HepG2 (cell line): ENCODE data around the gene STOM. TPM values are rescaled to one million over a fixed set of nuclear protein-coding genes. Genes with fewer than 3 reads are reported as not detected.

Source experiments
- ATRX ChIP-seq: sonication (generic); formaldehyde crosslinking; IDR thresholded peaks from 2 replicates; pipeline ENCODE4 v1.4.0; 2020; ENCODE audit warnings: missing genetic modification reagents, borderline replicate concordance
- CREM ChIP-seq, 2 experiments: sonication (generic) in 1 of 2; formaldehyde crosslinking in 1 of 2; IDR thresholded peaks; 2 replicates each; pipeline versions ENCODE4 v1.4.0 to v1.6.1; 2016 to 2020; ENCODE audit warnings: antibody characterized with exemption in 1 of 2, mild to moderate bottlenecking in 1 of 2, missing genetic modification reagents in 1 of 2
- ELF4 ChIP-seq: sonication (generic); formaldehyde crosslinking; IDR thresholded peaks from 2 replicates; pipeline ENCODE4 v1.5.0; 2020; ENCODE audit warnings: missing genetic modification reagents, mild to moderate bottlenecking, moderate library complexity, borderline replicate concordance
- HDAC2 ChIP-seq: sonication (generic); formaldehyde crosslinking; IDR thresholded peaks from 2 replicates; pipeline ENCODE4 v1.4.0; 2020; ENCODE audit warnings: missing genetic modification reagents
- HMG20A ChIP-seq: IDR thresholded peaks from 2 replicates; pipeline ENCODE4 v1.6.1; 2016; ENCODE audit warnings: borderline replicate concordance
- KAT7 ChIP-seq: IDR thresholded peaks from 2 replicates; pipeline ENCODE4 v1.6.1; 2018; ENCODE audit warnings: borderline replicate concordance, missing compliant biosample characterization
- KLF15 ChIP-seq: sonication (generic); formaldehyde crosslinking; IDR thresholded peaks from 2 replicates; pipeline ENCODE4 v1.8.1; 2023; ENCODE audit warnings: borderline replicate concordance, mild to moderate bottlenecking, inconsistent platforms, missing genetic modification reagents, mixed read lengths
- KMT2B ChIP-seq: IDR thresholded peaks from 2 replicates; pipeline ENCODE4 v1.6.1; 2016; ENCODE audit warnings: missing genetic modification reagents, missing compliant biosample characterization
- MAZ ChIP-seq, 2 experiments: sonication (generic) in 1 of 2; formaldehyde crosslinking in 1 of 2; IDR thresholded peaks; 2 replicates each; pipeline versions ENCODE4 v1.5.0 to v1.6.1; 2012 to 2020; ENCODE audit warnings: low read depth in 2 of 2, mild to moderate bottlenecking in 2 of 2, borderline replicate concordance in 1 of 2, improper control_type of control experiment in 1 of 2, low read length in 1 of 2, missing genetic modification reagents in 1 of 2, moderate library complexity in 1 of 2
- NFE2L2 ChIP-seq: fragments of 150-350 bp; IDR thresholded peaks from 2 replicates; pipeline ENCODE4 v1.6.1; 2014; ENCODE audit warnings: low read length
- RFX5 ChIP-seq: IDR thresholded peaks from 2 replicates; pipeline ENCODE4 v1.6.1; 2011; ENCODE audit warnings: low read depth, low read length, improper control_type of control experiment
- RXRB ChIP-seq: IDR thresholded peaks from 2 replicates; pipeline ENCODE4 v1.6.1; 2016; ENCODE audit warnings: borderline replicate concordance, missing genetic modification reagents, missing compliant biosample characterization
- SRY ChIP-seq: sonication (generic); formaldehyde crosslinking; IDR thresholded peaks from 2 replicates; pipeline ENCODE4 v1.8.0; 2022; ENCODE audit warnings: mild to moderate bottlenecking, missing genetic modification reagents
- THAP9 ChIP-seq: sonication (generic); formaldehyde crosslinking; IDR thresholded peaks from 2 replicates; pipeline ENCODE4; 2020; ENCODE audit warnings: missing genetic modification reagents, mild to moderate bottlenecking, borderline replicate concordance
- ZBTB10 ChIP-seq: sonication (generic); formaldehyde crosslinking; IDR thresholded peaks from 2 replicates; pipeline ENCODE4 v1.4.0; 2020; ENCODE audit warnings: missing genetic modification reagents, borderline replicate concordance
- ZFAT ChIP-seq: sonication (generic); formaldehyde crosslinking; conservative IDR thresholded peaks from 2 replicates; pipeline ENCODE4 v1.8.1; 2023; ENCODE audit warnings: missing genetic modification reagents, inconsistent platforms
- ZNF235 ChIP-seq: sonication (generic); formaldehyde crosslinking; IDR thresholded peaks from 2 replicates; pipeline ENCODE4 v1.8.1; 2023; ENCODE audit warnings: mild to moderate bottlenecking, missing genetic modification reagents, borderline replicate concordance
- ZNF33B ChIP-seq: sonication (generic); formaldehyde crosslinking; IDR thresholded peaks from 2 replicates; pipeline ENCODE4 v1.5.1; 2020; ENCODE audit warnings: mild to moderate bottlenecking, missing genetic modification reagents
- ZNF501 ChIP-seq: sonication (generic); formaldehyde crosslinking; IDR thresholded peaks from 2 replicates; pipeline ENCODE4 v1.5.1; 2020; ENCODE audit warnings: mild to moderate bottlenecking, moderate library complexity, missing genetic modification reagents
- ZNF607 ChIP-seq: sonication (generic); formaldehyde crosslinking; IDR thresholded peaks from 2 replicates; pipeline ENCODE4 v1.5.1; 2020; ENCODE audit warnings: missing genetic modification reagents, mild to moderate bottlenecking, borderline replicate concordance
- ZNF772 ChIP-seq: sonication (generic); formaldehyde crosslinking; IDR thresholded peaks from 2 replicates; pipeline ENCODE4 v1.5.0; 2020; ENCODE audit warnings: mild to moderate bottlenecking, missing genetic modification reagents
- polyA plus RNA-seq, 8 experiments: library from polyadenylated mRNA; depleted of rRNA in 3 of 8; stranded (reverse) in 7 of 8; unstranded in 1 of 8; fragments of >200 nt; fragmentation: Illumina TruSeq in 4 of 8; extraction: Trizol in 4 of 8; gene quantifications; 2 replicates each; pipeline versions ENCODE4 v1.2.1 to v1.2.3, GENCODE V29; 2011 to 2016; ENCODE audit warnings: low read depth in 4 of 8, missing spikeins in 1 of 8, mixed read lengths in 1 of 8; ENCODE audit not compliant: insufficient read depth in 1 of 8
- total RNA-seq, 5 experiments: library from RNA; depleted of rRNA; stranded (reverse); fragments of >200 nt; fragmentation: Illumina TruSeq; extraction: Trizol; gene quantifications; 2 replicates each; pipeline ENCODE4 v1.2.3, GENCODE V29; 2016; ENCODE audit warnings: low read depth in 1 of 5

STOM gene
- total and polyA plus RNA-seq, 2 of the 13 experiments (the other 11 are each of a cell fraction or from before 2014, with no cell fraction given), result 43.6 to 165 TPM

- no peak for TF ChIP-seq THAP9
- TF ChIP-seq KLF15 (CRISPR knock-in tag), result no peak
- TF ChIP-seq ZNF501 (CRISPR knock-in tag), result peak; percentile 93
- TF ChIP-seq ZNF772 (CRISPR knock-in tag), result peak; percentile 67; the same call in 1 of the 2 replicates
- peak; percentile 79; the same call in 1 of the 2 replicates for TF ChIP-seq CREM (IDR thresholded peaks at IDR 0.05)
- no peak for TF ChIP-seq CREM (CRISPR knock-in tag; IDR thresholded peaks at IDR 0.05)
- TF ChIP-seq SRY (CRISPR knock-in tag), result no peak
- TF ChIP-seq RFX5, result no peak
- TF ChIP-seq HMG20A (CRISPR knock-in tag), result peak; percentile 88
- peak; percentile 97 for TF ChIP-seq RXRB
- TF ChIP-seq ZNF235 (CRISPR knock-in tag), result no peak
- no peak for TF ChIP-seq ATRX
- peak; percentile 66 for TF ChIP-seq KMT2B (CRISPR knock-in tag)
- TF ChIP-seq MAZ (IDR thresholded peaks at IDR 0.05; ENCODE audit: borderline replicate concordance, low read depth, low read length), result peak; percentile 77; the same call in 1 of the 2 replicates
- no peak; the same call in 1 of the 2 replicates for TF ChIP-seq MAZ (CRISPR knock-in tag; IDR thresholded peaks at IDR 0.05; ENCODE audit: low read depth)
- peak; percentile 91 for TF ChIP-seq HDAC2 (CRISPR knock-in tag)
- no peak for TF ChIP-seq ELF4
- no peak for TF ChIP-seq KAT7 (CRISPR knock-in tag)
- peak; percentile 37; the same call in 1 of the 2 replicates for TF ChIP-seq ZBTB10 (CRISPR knock-in tag)
- no peak for TF ChIP-seq NFE2L2
- no peak for TF ChIP-seq ZNF33B (CRISPR knock-in tag)
- TF ChIP-seq ZNF607 (CRISPR knock-in tag), result peak; percentile 71; the same call in 1 of the 2 replicates
- no peak for TF ChIP-seq ZFAT (CRISPR knock-in tag)
Measured at GRCh38 chr9:121296213-121297127, 73.6 kb downstream of the STOM start (continued).
